DND-41 (cell line): ENCODE results near the gene UBD.
A peak's percentile ranks its signal among the peaks of the same experiment; 100 is the strongest.

Source experiments
- ATAC-seq: fragments of 200-7000 bp; cut with Tn5 transposase; 3 replicates; pipeline ENCODE4 v1.9.1; 2021; ENCODE audit warnings: low read depth; ENCODE audit not compliant: insufficient read depth
- DNase-seq: peaks from one replicate; pipeline ENCODE4 v3.0.0-alpha.2; 2020
- H2AFZ ChIP-seq: 2 replicates; pipeline ENCODE4 v1.6.0; 2012; ENCODE audit warnings: low read depth, low read length
- H3K27ac ChIP-seq: 2 replicates; pipeline ENCODE4 v1.5.1; 2012; ENCODE audit warnings: low read length, inconsistent platforms
- H3K27me3 ChIP-seq: fragments of 200-600 bp; sonication (generic); 2 replicates; pipeline ENCODE4 v1.6.0; 2012; ENCODE audit warnings: low read length, mild to moderate bottlenecking, inconsistent platforms; ENCODE audit not compliant: insufficient read depth, poor library complexity
- H3K36me3 ChIP-seq: 2 replicates; pipeline ENCODE4 v1.5.1; 2012; ENCODE audit warnings: low read length, inconsistent platforms; ENCODE audit not compliant: insufficient read depth
- H3K4me1 ChIP-seq: 2 replicates; pipeline ENCODE4 v1.5.1; 2012; ENCODE audit warnings: mild to moderate bottlenecking, low read length; ENCODE audit not compliant: insufficient read depth
- H3K4me2 ChIP-seq: 2 replicates; pipeline ENCODE4 v1.6.0; 2012; ENCODE audit warnings: mild to moderate bottlenecking, moderate library complexity, low read length, inconsistent platforms; ENCODE audit not compliant: insufficient read depth
- H3K4me3 ChIP-seq, 2 experiments: fragments of 200-600 bp in 1 of 2; shearing (Covaris generic) in 1 of 2; 2 replicates each; pipeline ENCODE4 v1.5.1; 2012 to 2016; ENCODE audit warnings: inconsistent platforms in 2 of 2, low read length in 2 of 2, mild to moderate bottlenecking in 2 of 2, low read depth in 1 of 2, moderate library complexity in 1 of 2
- H3K79me2 ChIP-seq: 2 replicates; pipeline ENCODE4 v1.6.0; 2012; ENCODE audit warnings: low read length, inconsistent platforms; ENCODE audit not compliant: insufficient read depth
- H3K9ac ChIP-seq: 2 replicates; pipeline ENCODE4 v1.6.0; 2012; ENCODE audit warnings: low read depth, mild to moderate bottlenecking, inconsistent platforms, low read length, moderate library complexity
- H3K9me3 ChIP-seq: 2 replicates; pipeline ENCODE4 v1.5.1; 2012; ENCODE audit warnings: low read length, moderate library complexity, mild to moderate bottlenecking, inconsistent platforms; ENCODE audit not compliant: insufficient read depth, severe bottlenecking
- H4K20me1 ChIP-seq: 2 replicates; pipeline ENCODE4 v1.6.0; 2012; ENCODE audit warnings: low read length; ENCODE audit not compliant: insufficient read depth
- CTCF ChIP-seq: IDR thresholded peaks from 2 replicates; pipeline ENCODE4 v1.5.1; 2012; ENCODE audit warnings: borderline replicate concordance, low read length, moderate library complexity, mild to moderate bottlenecking; ENCODE audit not compliant: poor library complexity, severe bottlenecking; ENCODE audit errors: extremely low read depth
- EZH2 ChIP-seq: IDR thresholded peaks from 3 replicates; pipeline ENCODE4 v1.6.1; 2012; ENCODE audit warnings: borderline replicate concordance, low read depth, mild to moderate bottlenecking, moderate library complexity, low read length, inconsistent platforms; ENCODE audit not compliant: severe bottlenecking

The UBD gene

DNA sequence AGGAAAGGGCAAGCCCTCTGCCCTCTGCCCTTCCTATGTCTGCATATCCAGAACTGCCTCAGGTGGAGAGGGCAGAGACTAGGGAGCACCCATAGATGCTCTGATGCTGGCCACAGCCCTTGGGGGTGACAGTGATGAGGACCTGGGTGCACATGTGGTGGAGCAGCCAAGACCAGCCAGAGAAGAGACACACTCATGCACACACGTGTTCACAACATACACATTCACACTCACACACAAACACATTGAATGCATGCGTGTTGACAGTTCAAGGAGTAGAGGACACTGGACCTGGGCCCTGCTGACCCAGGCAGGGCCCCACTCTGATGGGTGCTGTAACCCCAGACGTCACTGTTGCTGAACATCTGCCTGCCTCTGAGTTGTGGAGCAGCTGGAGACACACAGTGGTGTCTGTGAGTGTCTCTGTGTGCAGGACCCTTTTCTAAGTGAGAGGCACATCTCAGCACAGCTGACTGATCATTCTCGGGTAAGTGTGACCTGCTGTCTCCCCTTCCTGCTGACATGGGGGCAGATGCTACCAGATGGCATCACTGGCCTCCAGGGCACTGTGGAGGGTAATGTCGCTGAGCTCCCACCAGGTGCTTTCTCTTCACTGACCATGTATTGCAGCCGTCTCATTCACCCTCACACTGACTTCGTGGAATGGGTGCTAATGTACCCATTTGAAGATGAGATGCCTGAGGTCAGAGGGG, 41.6 kb downstream of the UBD start:
- no peak overlapping the region for H3K27ac ChIP-seq

DNA sequence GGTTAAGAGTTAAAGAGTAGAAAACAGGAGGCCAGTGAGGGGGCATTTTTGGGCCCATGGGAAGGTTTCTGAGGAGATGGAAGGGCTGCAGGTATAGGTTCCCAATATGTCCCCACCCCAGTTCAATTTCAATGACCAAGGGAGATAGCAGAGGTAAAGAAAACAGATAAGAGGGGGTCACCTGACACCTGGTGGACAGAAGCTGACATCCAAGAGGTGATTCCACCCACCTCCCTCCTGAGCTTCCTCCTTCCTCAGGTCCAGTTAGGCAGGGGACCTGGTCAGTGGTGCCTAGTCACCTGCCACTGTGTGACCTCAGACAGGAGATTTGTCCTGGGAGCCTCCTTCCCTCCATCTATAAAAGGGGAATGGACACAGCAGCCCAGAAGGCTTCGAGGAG, 42.3 kb downstream of the UBD start:
- no peaks in the 10 kb centered on the region for H3K4me1 ChIP-seq
- H3K36me3 ChIP-seq: no peaks in the 10 kb centered on the region
- H3K4me3 ChIP-seq: no peak overlapping the region
- H3K27ac ChIP-seq: no peak overlapping the region
- no peaks in the 10 kb centered on the region for H3K79me2 ChIP-seq
- no peak for TF ChIP-seq EZH2
- TF ChIP-seq CTCF: peak; percentile 8
- H4K20me1 ChIP-seq: no peaks in the 10 kb centered on the region
- no peak for DNase-seq
- no peak overlapping the region for H3K4me2 ChIP-seq
- peaks cover 12% of the 10 kb centered on the region for H3K27me3 ChIP-seq
- no peak overlapping the region for H3K9ac ChIP-seq
- ATAC-seq: no peak
- no peak overlapping the region for H2AFZ ChIP-seq
- no peaks in the 10 kb centered on the region for H3K9me3 ChIP-seq

More for the DNA sequence above, 41.6 kb downstream of the UBD start:
- no peak overlapping the region for H3K9ac ChIP-seq
- DNase-seq (no peak), ATAC-seq (no peak)
- no peaks in the 10 kb centered on the region for H3K36me3 ChIP-seq
- TF ChIP-seq EZH2 (no peak), CTCF (no peak)
- no peak overlapping the region for H3K4me3 ChIP-seq
- no peak overlapping the region for H2AFZ ChIP-seq
- no peaks in the 10 kb centered on the region for H3K4me1 ChIP-seq
- no peaks in the 10 kb centered on the region for H3K79me2 ChIP-seq
- H3K4me2 ChIP-seq: no peak overlapping the region
- H3K9me3 ChIP-seq: no peaks in the 10 kb centered on the region
- H4K20me1 ChIP-seq: no peaks in the 10 kb centered on the region
- peaks cover 9% of the 10 kb centered on the region for H3K27me3 ChIP-seq

DNA sequence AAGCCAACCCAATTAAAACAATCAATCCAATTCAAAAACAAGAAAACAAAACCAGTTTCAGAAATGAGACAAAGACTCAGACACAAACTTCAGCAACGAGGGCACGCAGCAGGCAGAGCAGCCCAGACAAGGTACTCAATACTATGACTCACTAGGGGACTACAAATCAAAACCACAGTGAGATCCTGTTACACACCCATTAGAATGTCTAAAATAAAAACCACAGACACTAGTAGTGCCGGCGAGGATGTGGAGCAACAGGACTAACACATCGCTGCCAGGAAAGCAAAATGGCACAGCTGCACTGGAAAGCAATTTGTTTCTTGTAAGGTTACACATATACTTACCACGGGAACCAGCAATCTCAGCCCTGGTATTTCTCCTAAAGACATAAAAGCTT, 43.4 kb downstream of the UBD start:
- Histone ChIP-seq H3K9ac (no peak overlapping the region), H3K27me3 (peaks cover 12% of the 10 kb centered on the region), H4K20me1 (no peaks in the 10 kb centered on the region), H3K4me3 (no peak overlapping the region), H3K4me2 (no peak overlapping the region), H2AFZ (no peak overlapping the region), H3K36me3 (no peaks in the 10 kb centered on the region), H3K79me2 (no peaks in the 10 kb centered on the region), H3K4me1 (no peaks in the 10 kb centered on the region), H3K27ac (no peak overlapping the region), H3K9me3 (no peaks in the 10 kb centered on the region)
- ATAC-seq: peak; percentile 66
- DNase-seq: peak; percentile 6
- no peak for TF ChIP-seq EZH2
- TF ChIP-seq CTCF: no peak

DNA sequence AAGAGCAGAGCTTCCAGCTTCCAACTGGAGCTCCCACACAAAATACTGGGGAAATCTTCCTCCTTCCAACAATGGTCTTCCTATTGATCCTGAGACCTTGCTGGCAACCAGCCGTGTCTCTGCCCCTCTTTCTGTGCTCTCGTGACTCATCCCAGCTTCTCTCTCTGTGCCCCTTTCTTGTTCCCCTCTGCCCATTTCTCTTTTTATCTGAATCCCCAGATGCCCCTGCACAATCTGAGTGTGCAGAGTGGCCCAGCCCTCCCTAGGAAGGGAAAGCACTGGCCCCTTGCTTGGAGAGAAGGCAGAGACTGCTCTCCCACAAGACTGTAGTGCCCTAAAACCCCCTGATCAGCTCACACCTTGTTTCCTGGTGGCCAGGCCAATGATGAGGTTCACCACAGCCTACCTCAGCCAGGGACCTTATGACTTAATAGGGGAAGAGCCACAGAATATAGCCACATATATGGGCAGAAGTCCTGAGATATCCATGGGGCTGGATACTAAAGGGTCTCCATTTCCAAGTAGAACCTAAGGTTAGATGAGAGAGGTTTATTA, 48.7 kb downstream of the UBD start:
- H2AFZ ChIP-seq: no peak overlapping the region
- no peak for DNase-seq

More for the DNA sequence above, 48.7 kb downstream of the UBD start:
- Histone ChIP-seq H4K20me1 (no peaks in the 10 kb centered on the region), H3K79me2 (no peaks in the 10 kb centered on the region), H3K27ac (no peak overlapping the region), H3K4me2 (no peak overlapping the region), H3K9me3 (no peaks in the 10 kb centered on the region), H3K27me3 (peaks cover 6% of the 10 kb centered on the region), H3K9ac (no peak overlapping the region), H3K36me3 (no peaks in the 10 kb centered on the region), H3K4me1 (no peaks in the 10 kb centered on the region), H3K4me3 (no peak overlapping the region)
- ATAC-seq: no peak
- TF ChIP-seq EZH2 (no peak), CTCF (no peak)
